NCI-H1417 treated with DMSO at 0.1 percent for 48 hours (cell line): Measurements from ENCODE around the gene DLG1.
A peak's percentile ranks its signal among the peaks of the same experiment; 100 is the strongest.
"Not testable (repeated sequence)": the region's sequence is repeated elsewhere in the genome, so short reads cannot be mapped to it uniquely, and the experiment has no call there.

Source experiments
- DNase-seq: peaks from one replicate; lab custom pipeline; 2025; lab: John Stamatoyannopoulos, UW

Gene DLG1

GRCh38 chr3:197209366-197210260, 88.8 kb downstream of the DLG1 start:
- DNase-seq: no peak

DNA sequence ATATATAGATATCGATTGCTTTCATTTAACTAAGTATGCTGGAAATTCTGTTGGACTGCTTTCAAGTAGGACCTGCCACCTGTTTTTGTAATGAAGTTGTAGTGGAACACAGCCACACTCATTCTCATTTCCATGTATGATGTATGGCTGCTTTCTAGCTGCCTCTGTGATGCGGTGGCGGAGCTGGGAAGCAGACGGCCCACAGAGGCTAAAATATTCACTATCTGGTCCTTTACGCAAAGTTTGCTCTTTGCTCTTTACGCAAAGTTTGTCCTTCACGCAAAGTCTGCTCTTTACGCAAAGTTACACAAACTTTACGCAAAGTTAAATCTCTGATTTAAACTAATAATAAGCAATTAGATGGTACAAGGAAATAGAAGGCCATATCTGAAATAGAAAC, 91.5 kb downstream of the DLG1 start:
- no peak for DNase-seq

DNA sequence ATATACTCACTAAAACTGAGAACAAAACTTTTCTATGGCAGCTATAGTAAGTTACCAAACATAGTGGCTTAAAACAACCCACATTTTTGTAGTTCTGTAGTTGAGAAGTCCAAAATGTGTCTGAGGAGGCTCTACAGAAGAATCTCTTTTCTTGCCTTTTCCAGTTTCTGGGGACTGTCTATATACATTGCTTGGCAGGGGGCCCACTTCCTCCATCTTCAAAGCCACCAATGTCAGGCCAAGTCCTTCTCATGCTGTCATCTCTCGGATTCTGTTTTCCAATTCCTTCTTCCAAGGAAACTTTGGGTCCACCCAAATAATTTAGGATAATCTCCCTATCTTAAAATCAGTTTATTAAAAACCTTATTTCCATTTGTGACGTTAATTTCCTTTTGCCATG, 92.7 kb downstream of the DLG1 start:
- DNase-seq: no peak

DNA sequence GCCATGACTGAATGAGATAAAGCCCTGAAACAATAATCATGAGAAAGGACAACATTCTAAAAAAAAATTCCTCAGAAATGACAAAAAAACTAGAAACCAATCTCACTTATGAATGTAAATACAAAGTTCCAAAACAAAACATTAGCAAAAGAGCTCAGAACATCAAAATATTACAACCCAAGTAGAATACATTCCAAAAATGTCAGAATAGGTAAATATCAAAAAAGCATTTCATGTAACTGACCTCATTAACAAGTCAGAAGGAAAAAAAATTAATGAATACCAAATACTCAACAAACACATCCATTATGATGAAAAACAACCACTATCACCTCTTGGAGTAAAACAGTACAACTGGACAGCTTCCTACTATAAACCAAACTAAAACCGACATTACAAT, 93.1 kb downstream of the DLG1 start:
- no peak for DNase-seq

GRCh38 chr3:197204736-197205135, 93.7 kb downstream of the DLG1 start:
- DNase-seq: no peak

GRCh38 chr3:197203714-197204146, 94.7 kb downstream of the DLG1 start:
- no peak for DNase-seq

- DNase-seq: no peak
Observed at GRCh38 chr3:197202694-197203093, 95.7 kb downstream of the DLG1 start.

DNA sequence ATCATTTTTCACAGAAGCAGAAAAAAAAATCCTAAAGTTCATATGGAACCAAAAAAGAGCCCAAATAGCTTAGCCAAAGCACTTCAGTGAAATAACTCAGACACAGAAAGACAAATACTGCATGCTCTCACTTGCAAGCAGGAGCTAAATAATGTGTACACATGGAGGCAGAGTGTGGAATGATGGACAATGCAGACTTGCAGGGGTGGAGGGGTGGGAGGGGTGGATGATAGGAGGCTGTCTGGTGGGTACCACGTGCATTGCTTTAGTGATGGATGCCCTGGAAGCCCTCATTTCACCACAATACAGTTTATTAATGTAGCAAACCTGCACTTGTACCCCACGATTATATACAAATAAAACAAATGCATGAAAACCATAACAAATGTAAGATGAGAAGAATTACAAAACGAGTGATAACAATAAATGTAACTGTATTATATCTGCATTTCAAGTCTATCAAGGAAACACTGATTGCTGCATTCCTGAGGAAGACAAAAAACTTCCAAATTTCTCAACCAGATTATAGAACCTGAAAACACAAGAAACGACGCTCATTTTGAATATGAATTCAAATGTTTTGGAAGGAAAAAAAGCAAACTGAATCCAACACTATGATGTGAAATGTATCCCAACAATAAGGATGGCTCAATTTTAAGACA, 96.5 kb downstream of the DLG1 start:
- DNase-seq: no peak

DNA sequence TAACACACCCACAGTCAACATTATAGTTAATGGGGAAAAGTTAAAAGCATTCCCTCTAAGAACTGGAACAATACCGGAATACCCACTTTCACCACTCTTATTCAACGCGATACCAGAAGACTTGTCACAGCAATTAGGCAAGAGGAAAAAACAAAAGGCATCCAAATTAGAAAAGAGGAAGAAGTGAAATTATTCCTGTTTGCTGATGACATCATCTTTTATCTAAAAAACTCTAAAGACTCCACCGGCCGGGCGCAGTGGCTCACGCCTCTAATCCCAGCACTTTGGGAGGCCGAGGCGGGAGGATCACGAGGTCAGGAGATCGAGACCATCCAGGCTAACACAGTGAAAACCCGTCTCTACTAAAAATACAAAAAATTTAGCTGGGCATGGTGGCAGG, 97.6 kb downstream of the DLG1 start:
- not testable (repeated sequence) for DNase-seq

GRCh38 chr3:197197334-197197733, 101.1 kb downstream of the DLG1 start:
- no peak for DNase-seq

DNA sequence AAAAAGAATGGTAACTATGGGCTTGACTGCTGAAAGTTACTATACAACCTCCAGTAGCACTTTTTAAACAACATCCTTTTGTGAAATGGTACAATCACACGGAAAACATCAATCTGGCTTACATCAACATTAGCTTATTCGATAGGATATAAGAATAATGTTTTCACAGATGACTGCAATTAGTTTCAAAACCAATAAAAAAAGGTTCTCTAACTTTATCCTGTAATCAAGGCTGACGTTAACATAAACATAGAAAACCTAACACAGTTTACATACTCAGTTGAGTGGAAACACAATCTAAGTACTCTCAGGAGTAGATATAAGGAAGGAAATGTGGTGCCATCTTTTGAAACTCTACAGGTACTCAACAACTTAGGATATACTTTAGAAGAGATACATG, 102.2 kb downstream of the DLG1 start:
- DNase-seq: no peak

- DNase-seq: no peak
Observed at GRCh38 chr3:197195326-197195725, 103.1 kb downstream of the DLG1 start.

DNA sequence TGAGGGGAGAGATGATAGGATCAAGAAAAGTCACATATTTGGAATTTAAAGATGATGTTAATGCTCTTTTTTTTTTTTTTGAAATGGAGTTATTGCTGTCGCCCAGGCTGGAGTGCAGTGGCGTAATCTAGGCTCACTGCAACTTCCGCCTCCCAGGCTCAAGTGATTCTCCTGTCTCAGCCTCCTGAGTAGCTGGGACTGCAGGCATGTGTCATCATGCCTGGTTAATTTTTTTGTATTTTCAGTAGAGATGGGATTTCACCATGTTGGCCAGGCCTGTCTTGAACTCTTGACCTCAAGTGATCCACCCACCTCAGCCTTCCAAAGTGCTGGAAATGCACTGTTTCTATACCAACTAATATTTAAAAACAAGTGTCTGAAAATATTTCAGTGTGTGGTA, 104.7 kb downstream of the DLG1 start:
- not testable (repeated sequence) for DNase-seq

DNA sequence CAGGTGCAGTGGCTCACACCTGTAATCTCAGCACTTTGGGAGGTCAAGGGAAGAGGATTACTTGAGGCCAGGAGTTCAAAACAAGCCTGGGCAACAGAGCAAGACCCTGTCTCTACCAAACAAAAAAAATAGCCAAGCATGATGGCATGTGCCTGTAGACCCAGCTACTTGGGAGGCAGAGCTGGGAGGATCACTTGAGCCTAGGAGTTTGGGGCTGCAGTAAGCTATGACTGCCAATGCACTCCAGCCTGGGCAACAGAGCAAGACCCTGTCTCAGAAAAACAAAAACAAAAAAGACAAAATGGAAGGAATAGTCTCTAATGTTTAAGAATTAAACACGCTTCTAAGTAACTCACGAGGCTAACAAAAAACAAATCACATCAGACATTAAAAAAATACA, 106.5 kb downstream of the DLG1 start:
- no peak for DNase-seq

DNA sequence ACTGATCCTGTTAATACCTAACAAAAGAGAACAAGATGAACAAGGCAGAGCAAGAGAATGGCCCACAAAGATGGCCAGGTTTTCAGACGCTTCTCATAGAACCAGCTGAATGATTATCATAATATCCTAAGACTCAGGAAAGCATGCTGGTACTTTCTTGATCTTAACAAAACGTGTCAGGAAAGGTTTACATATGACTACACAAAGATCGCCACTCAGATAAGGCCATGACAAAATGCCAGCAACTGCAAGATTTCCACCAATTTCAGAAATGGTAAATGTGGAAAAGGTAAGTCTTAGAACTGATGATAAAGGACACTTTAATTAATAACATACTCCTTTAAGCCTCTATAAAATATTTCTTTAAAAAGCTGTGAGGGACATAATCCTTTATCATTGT, 108.8 kb downstream of the DLG1 start:
- DNase-seq: no peak

DNA sequence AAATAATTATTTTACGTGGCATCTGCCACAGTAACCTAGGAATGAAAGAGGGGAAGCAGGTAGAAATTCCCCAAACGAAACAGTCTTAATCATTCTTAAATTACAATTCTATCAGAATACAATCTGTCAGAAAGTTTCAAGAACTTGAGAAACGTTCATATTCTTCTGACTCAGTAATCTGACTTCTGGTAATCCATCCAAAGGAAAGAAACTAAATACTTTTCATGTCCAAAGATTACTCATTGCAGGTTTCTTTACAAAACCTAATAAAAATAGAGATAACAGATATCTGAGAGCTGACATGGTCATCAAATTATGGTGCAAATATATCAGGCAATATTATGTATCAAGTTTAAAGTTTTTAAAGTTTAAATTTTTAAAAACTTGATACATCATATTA, 109.4 kb downstream of the DLG1 start:
- DNase-seq: no peak

DNA sequence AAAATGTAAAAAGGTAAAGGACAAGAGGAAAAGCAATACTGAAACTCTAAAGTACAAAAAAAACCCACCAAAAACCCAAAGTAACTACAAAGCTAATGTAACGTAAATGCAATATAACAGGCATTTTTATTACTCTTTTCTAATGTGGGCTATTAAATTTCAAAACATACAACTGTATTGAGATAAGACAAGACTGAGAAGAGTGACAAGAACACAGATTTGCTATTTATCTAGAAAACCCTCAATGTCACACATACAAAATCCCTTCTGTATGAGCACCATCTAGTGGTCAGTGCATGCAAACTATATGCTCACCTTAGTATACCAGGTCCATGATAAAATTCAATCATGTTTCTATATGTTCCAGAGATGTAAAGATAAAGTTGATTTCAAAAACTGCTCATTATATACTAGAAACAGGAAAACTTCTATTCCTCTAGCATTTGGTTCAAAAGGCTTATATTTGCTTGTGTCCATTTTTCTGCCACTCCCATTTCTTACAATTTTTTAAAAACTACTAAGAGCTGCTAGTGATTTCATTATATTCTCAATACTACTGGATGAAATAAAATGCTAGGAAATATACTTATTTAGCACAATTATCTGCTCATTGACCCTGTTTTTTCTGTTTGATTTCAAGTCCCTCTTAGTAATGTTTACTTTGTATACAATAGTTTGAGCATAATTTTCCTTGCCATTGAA, 111.4 kb downstream of the DLG1 start:
- DNase-seq: peak; percentile 53

GRCh38 chr3:197183582-197183981, 114.8 kb downstream of the DLG1 start:
- DNase-seq: peak; percentile 80

- no peak for DNase-seq
Observed at GRCh38 chr3:197181741-197182140, 116.7 kb downstream of the DLG1 start.

DNA sequence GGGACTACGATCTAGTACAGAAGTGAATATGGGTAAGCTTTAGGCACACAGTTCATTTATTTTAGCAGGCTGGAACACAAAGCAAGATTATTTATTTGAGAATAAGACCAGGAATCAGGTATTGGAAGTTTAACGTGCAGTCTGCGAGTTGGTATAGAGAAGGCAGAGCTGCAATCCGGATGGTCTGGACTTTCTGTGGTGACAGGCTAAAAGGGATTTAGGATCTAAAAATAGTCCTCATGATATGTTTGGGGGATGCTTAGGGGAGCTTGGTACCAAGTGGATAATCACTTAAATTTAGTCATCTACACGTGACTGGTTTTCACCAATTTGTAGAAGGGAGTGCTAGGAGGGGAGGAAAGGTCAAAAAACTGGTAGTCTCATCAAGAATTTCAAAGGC, 119.4 kb downstream of the DLG1 start:
- DNase-seq: no peak

GRCh38 chr3:197175503-197175902, 122.9 kb downstream of the DLG1 start:
- no peak for DNase-seq

GRCh38 chr3:197174927-197175326, 123.5 kb downstream of the DLG1 start:
- no peak for DNase-seq

DNA sequence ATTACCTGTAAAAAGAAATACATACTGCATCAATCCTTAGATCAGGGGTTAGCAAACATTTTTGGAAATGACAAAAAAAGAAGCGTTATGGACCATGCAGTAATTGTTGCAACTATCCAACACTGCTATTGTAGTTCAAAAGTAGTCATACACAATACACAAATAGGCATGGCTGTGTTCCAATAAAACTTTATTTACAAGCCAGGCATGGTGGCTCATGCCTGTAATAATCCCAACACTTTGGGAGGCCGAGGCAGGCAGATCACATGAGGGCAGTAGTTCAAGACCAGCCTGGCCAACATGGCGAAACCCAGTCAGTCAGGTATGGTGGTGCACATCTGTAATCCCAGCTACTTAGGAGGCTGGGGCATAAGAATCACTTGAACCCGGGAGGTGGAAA, 124.8 kb downstream of the DLG1 start:
- DNase-seq: no peak
